ENCODE measurements around the gene DDO. TPM values are rescaled to one million over a fixed set of nuclear protein-coding genes. Genes with fewer than 3 reads are reported as not detected.
A peak's percentile ranks its signal among the peaks of the same experiment; 100 is the strongest.

DDO gene
- total and polyA plus RNA-seq, 2 of the 4 experiments (the other 2 are of a cell fraction) = 0.15 to 0.18 TPM

- ChIA-PET CTCF (no interaction called here), POLR2A (ENCODE audit: unreplicated experiment) (no interaction called here)
- Histone ChIP-seq H3K4me1 (ENCODE audit: control insufficient read depth, insufficient read depth, low read length) (no peaks in the 10 kb centered on the region), H2AK5ac (ENCODE audit: low read depth, low read length) (no peak overlapping the region), H2BK15ac (ENCODE audit: low read depth, low read length) (no peak overlapping the region), H3K4me3 (ENCODE audit: insufficient read depth, low read depth, low read length) (no peak overlapping the region), H3K14ac (replicated peaks; ENCODE audit: low read depth, low read length) (no peak overlapping the region), H3K4ac (ENCODE audit: low read depth, low read length) (no peak overlapping the region), H3K18ac (ENCODE audit: low read depth, low read length) (no peak overlapping the region), H2AK9ac (replicated peaks; ENCODE audit: low read depth, low read length, poor library complexity) (no peak overlapping the region), H3K27ac (ENCODE audit: insufficient read depth, low read length) (no peak overlapping the region), H2AFZ (replicated peaks; ENCODE audit: low read length, poor library complexity) (peak overlapping the region; percentile 66), H4K91ac (ENCODE audit: insufficient read depth, low read depth, low read length) (no peak overlapping the region), H2BK5ac (ENCODE audit: low read depth, low read length, poor library complexity, severe bottlenecking) (no peak overlapping the region), H4K8ac (ENCODE audit: low read depth in 2 of 2, low read length in 2 of 2) (no peak overlapping the region), H3K23ac (ENCODE audit: low read depth, low read length) (no peak overlapping the region), H2BK120ac (ENCODE audit: low read depth, low read length) (no peak overlapping the region), H2BK20ac (ENCODE audit: low read depth, low read length) (no peak overlapping the region), H3K9ac (ENCODE audit: low read depth, low read length) (no peak overlapping the region), H3K4me2 (ENCODE audit: low read depth, low read length) (no peak overlapping the region), H3K9me3 (ENCODE audit: control insufficient read depth, insufficient read depth, low read length) (no peaks in the 10 kb centered on the region), H4K20me1 (ENCODE audit: insufficient read depth, low read length) (no peaks in the 10 kb centered on the region), H3K27me3 (ENCODE audit: control insufficient read depth, insufficient read depth, low read length) (peaks cover 3% of the 10 kb centered on the region; the same call in 1 of the 2 replicates), H3K56ac (ENCODE audit: extremely low read depth, insufficient read depth, low read length) (no peak overlapping the region), H3K36me3 (ENCODE audit: control insufficient read depth, insufficient read depth, low read length) (no peaks in the 10 kb centered on the region), H3K9me1 (ENCODE audit: insufficient read depth, low read length) (no peaks in the 10 kb centered on the region), H3K79me1 (ENCODE audit: low read depth in 1 of 2, low read length in 2 of 2) (no peaks in the 10 kb centered on the region), H4K5ac (ENCODE audit: low read depth, low read length) (no peak overlapping the region)
- WGBS, 2 experiments (ENCODE audit: extremely low coverage in 2 of 2, insufficient read length in 1 of 2) = 33% methylated on average over 2 of the region's 8 CpGs; no CpG with 5 or more reads in 1 of the 2 experiments
- no TSS peak for BruUV-seq (replicated peaks)
- in situ Hi-C loops (cut with MboI; ENCODE audit: low sequenced_read_pairs) = no loop called here
- no peak for TF ChIP-seq MAZ (IDR thresholded peaks at IDR 0.05; ENCODE audit: borderline replicate concordance, low read depth, low read length)
- TF ChIP-seq MXI1 (IDR thresholded peaks at IDR 0.05; ENCODE audit: borderline replicate concordance, low read depth, low read length) = no peak
- TF ChIP-seq ELK1 (IDR thresholded peaks at IDR 0.05; ENCODE audit: borderline replicate concordance, low read depth, low read length) = no peak
- TF ChIP-seq, protein P1, sequence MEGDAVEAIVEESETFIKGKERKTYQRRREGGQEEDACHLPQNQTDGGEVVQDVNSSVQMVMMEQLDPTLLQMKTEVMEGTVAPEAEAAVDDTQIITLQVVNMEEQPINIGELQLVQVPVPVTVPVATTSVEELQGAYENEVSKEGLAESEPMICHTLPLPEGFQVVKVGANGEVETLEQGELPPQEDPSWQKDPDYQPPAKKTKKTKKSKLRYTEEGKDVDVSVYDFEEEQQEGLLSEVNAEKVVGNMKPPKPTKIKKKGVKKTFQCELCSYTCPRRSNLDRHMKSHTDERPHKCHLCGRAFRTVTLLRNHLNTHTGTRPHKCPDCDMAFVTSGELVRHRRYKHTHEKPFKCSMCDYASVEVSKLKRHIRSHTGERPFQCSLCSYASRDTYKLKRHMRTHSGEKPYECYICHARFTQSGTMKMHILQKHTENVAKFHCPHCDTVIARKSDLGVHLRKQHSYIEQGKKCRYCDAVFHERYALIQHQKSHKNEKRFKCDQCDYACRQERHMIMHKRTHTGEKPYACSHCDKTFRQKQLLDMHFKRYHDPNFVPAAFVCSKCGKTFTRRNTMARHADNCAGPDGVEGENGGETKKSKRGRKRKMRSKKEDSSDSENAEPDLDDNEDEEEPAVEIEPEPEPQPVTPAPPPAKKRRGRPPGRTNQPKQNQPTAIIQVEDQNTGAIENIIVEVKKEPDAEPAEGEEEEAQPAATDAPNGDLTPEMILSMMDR (conservative IDR thresholded peaks at IDR 0.05; ENCODE audit: low read depth, low read length) = no peak
- TF ChIP-seq SMC3 (IDR thresholded peaks at IDR 0.05; ENCODE audit: low read depth, low read length) = no peak
- TF ChIP-seq RAD21 (IDR thresholded peaks at IDR 0.05; ENCODE audit: low read length) = no peak
- TF ChIP-seq NFE2L2 (IDR thresholded peaks at IDR 0.05; ENCODE audit: low read depth, low read length) = no peak
- no peak for TF ChIP-seq POLR2A (IDR thresholded peaks at IDR 0.05; ENCODE audit: low read depth, low read length)
- no peak for TF ChIP-seq BHLHE40 (IDR thresholded peaks at IDR 0.05; ENCODE audit: low read depth, low read length)
- TF ChIP-seq CHD1 (IDR thresholded peaks at IDR 0.05; ENCODE audit: low read depth, low read length) = no peak
- TF ChIP-seq, protein P2, sequence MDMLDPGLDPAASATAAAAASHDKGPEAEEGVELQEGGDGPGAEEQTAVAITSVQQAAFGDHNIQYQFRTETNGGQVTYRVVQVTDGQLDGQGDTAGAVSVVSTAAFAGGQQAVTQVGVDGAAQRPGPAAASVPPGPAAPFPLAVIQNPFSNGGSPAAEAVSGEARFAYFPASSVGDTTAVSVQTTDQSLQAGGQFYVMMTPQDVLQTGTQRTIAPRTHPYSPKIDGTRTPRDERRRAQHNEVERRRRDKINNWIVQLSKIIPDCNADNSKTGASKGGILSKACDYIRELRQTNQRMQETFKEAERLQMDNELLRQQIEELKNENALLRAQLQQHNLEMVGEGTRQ (IDR thresholded peaks at IDR 0.05; ENCODE audit: low read depth, low read length) = no peak
- TF ChIP-seq RCOR1 (IDR thresholded peaks at IDR 0.05; ENCODE audit: insufficient replicate concordance, low read length) = no peak
- no peak for DNase-seq
- dilution Hi-C loops (cut with HindIII; ENCODE audit: low sequenced_read_pairs, unreplicated experiment) = no loop called here
- no peak for ATAC-seq (ENCODE audit: low read depth)
- intact Hi-C loops (cut with micrococcal nuclease) = no loop called here
Observed at GRCh38 chr6:110412360-110412759, 3.0 kb downstream of the DDO start.
